Forelimb muscle (tissue), 1 donor: ENCODE results near the gene RALGAPA2. TPM values are rescaled to one million over a fixed set of nuclear protein-coding genes. Genes with fewer than 3 reads are reported as not detected.
A peak's percentile ranks its signal among the peaks of the same experiment; 100 is the strongest.
"Not testable (repeated sequence)": the region's sequence is repeated elsewhere in the genome, so short reads cannot be mapped to it uniquely, and the experiment has no call there.

Experiments
- DNase-seq: peaks from one replicate; pipeline ENCODE4 v3.0.0-alpha.2; 2013; ENCODE audit warnings: low read depth
- polyA plus RNA-seq: library from polyadenylated mRNA; unstranded; fragments of 120-200 nt; gene quantifications from one replicate; pipeline ENCODE4 v1.2.1, GENCODE V29; 2013; ENCODE audit not compliant: insufficient read length

The RALGAPA2 gene
- polyA plus RNA-seq, 1 donor: 8.0 TPM

DNA sequence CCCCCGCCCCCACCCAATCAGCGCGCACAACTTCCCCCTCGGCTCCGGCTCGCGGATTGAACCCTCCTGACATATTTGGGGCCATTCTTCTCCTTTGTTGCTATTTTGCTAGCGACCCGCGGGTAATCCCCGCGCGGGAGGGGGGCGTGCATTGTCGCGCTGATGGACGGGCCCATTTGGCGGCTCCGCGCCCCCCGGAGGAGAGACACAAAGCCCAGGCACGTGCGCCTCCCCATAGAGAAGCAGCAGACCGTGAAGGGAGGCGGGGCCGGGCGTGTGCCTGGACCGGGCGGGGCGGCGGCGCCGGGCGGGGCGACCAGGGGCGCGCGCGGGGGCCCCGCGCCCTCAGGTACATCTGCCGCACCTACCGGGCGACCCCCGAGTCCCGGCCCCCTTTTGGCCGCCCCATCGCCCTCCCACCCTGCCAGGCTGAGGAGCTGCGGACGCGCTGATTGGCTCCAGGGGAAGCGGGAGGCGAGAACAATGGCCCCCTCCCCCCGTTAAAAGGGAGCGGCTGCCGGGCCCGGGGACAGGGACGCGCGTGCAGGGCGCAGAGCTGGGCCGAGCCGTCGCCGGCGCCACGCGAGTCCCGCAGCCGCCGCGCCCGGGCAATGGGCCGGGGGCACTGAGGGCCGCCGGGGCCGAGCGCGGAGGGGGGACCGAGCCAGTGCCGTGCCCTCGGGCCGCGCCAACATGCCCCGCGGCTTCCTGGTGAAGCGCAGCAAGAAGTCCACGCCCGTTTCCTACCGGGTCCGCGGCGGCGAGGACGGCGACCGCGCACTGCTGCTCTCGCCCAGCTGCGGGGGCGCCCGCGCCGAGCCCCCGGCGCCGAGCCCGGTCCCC lies 344.6 kb downstream of the RALGAPA2 start, which contains the start of gene INSM1:
Gene INSM1, plus strand, starts transcription at position 530 of the 843 bp plus-strand sequence. Its CDS starts 164 bp downstream, at position 694.
- DNase-seq: no peak

DNA sequence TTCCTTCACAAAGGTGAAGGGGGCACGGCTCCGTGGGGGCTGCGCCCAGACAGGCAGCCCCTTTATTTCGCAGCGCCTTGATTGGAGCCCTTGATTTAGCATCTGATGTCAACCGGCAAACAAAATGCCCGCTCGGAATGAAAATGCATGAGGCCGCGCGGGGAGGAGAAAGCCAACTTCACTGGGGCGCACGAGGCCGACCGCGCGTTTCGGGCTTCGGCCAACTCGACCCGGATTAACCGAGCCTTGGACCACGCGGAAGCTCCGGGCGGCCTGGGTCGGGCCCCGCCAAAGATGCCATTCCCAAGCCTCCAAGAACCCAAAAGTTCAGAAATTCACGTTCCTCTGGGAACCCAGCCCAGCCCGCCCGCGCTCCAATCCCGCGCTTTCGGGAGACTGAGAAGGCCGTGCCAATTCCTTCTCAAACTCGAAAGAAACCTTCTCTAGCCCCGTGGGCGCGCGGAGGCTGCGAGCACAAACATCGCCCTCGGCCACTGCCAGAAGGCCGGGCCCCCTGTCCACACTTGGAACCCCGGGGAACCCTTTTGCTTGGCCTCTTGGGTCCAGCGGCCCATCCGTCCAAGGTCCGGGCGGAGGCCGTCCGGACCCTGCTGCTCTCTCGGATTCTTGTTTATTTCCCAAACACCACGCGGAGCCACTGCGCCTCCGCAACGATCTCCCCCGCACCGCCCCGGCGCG lies 345.4 kb downstream of the RALGAPA2 start:
- no peak for DNase-seq

DNA sequence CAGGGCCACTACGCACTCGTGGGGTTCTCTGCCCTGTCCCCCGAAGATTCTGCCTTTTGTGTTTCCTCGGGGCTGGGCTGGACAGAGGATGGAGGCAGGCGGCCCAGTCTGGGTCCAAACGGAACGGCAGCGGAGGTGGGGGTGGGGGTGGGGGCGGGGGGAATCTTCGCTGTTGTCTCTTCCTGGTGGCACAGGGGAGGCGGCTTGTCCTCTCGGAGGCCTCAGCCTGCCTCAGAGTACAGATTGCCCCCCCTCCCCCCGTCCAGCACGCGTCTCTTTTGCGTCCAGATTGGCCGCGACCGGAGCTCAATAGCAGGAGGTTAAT lies 345.9 kb downstream of the RALGAPA2 start:
- DNase-seq: no peak

DNA sequence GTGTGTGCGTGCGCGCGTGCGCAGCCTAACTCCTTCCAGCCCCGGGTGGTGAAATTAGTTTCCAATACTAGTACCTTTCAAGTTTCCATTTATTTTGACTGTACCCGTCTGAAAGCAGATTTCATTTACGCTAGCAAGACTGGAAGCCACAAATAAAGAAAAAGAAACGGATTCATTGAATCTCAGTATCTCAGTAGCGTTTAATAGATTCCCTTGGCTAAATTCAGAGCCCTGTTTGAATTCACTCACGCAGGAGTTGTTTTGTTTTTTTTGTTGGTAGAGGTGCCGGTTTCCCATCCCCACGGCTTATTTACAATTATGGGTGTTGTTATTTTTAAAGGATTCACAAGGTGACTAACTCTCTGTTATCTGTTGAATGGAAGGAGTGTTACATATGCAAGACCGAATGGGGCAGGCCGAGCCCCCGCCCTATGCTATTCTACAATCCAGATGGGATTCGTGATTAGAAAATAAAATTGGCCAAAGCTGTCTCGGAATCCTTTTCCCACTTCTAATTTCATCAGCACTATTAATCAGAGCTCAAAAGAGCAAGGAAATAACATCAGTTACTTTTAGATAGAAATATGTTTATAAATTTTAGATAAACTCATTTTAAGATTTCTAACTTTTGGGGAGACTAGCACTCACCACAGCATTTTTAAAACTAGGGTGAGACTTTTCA lies 346.8 kb downstream of the RALGAPA2 start:
- DNase-seq: no peak

DNA sequence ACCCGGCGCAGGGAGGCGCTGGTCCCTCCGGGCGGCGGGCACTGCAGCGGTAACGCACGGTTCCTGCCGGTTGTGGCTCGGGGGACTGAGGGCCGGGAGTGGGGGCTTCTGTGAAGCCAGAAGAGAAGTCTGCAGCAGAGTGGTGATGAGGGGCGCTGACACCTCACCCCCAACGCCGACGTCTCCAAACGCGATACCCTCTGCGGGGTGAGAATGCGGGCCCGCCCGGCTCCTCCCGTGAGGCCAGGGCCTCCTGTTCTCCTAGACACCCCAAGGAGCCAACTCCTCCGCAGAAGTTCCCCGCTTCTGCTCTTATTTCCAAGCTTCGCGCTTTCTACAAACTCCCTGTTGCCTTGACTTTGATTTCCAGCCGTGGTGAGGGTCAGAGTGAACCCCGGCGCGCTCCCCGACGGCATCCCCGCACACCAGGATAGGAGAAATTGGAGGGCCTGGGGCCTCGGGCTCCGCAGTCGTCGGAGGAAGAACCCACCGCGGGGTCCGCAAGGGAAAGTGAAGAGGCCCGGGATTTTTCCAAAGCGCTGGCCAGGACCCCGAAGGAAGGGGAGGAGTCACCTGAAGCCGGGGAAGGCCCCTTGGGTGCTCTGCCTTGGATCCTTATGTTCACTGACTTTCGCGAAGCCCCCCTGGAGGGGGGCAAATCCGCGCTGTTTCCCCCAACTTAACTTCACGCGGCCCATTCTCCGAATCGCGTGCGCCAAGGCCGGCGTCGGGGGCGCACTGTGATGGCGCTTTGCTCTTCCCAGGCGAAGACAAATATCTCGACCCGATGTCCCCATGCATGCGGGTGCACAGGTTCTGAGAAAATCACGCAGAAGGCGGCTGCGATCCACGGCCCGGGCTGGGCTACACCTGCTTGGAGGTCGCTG lies 347.6 kb downstream of the RALGAPA2 start:
- DNase-seq: no peak

DNA sequence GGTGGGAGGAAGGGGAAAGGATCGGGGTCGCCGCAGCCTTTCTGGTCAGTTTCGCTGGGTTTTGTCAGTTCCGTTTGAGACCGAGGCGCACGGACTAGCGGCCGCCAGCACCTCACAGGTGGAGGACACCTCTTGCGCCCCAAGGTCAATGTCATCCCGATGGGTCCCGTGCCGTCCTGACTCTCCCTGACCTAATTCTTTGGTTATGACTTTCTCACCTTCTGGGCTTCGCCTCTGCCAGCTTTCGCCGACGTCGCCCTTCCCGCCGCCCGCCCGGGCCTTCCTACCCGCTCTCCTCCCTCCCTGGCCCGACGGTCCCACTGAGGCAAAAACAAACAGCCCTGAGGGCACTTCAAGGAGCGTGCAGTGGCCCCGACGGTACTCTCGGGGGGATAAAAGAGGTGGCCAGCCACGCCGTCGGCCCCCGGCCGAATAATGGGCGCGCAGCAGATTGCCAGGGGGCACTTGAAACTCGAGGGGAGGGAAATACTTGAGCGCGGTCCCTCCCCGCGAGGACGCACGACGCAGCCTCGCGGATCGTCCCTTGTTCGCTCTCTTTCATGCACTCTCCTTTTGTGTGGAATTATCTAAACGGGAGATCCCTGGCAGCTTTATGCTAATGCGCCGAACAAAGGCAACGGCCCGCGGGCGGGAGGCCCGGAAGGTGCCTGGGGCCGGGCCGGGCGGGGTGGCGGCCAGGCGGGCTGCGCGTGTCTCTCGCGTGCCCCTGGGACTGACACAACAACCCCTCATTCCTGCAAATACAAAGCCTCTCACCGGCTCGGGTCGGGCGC lies 348.4 kb downstream of the RALGAPA2 start:
- no peak for DNase-seq

DNA sequence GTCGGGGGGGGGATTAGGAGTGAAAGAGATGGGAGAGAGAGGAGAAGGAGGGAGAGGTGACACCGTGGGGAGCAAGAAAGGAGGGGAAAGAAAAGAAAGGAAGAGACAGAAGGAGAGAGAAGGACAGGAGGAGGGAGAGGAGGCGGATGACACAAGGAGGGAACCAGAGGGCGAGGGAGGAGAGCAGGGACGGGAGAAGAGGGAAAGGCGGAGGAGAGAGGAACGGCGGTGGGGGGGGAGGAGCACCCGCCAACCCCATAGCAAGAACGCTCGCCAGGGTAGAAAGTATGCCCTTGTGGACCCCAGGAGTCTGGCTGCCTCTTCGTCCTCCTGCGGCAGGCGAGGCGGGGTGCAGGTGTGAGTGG lies 349.0 kb downstream of the RALGAPA2 start:
- DNase-seq: no peak

DNA sequence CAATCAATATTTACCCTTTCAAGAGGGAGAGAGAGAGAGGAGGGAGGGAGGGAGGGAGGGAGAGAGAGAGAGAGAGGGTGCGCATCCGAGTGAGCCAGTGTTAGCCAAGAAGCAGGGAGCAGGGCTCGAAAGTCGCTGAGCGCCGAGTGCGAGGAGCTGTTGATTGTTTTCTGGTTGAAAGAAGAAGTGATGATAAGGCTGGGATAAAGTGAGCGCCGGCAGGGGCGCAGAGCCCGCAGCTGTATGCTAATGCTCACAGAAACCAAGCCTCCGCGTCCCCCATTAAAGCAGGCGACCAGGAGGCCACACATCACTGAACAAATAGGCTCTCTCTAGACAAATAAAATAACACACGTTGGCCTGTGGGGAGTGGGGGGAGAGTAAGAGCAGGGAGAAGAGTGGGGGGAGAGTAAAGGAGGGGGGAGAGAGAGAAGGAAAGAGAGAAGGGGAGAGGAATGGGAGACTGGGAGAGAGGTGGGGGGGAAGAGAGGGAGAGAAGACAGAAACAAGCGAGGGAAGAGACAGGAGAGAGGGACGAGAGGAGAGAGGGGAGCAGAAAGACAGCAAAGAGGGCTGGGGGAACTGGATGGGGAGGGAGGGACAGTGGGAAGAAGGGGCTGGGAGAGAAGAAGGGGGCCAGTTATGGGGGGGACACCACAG lies 349.5 kb downstream of the RALGAPA2 start:
- no peak for DNase-seq

DNA sequence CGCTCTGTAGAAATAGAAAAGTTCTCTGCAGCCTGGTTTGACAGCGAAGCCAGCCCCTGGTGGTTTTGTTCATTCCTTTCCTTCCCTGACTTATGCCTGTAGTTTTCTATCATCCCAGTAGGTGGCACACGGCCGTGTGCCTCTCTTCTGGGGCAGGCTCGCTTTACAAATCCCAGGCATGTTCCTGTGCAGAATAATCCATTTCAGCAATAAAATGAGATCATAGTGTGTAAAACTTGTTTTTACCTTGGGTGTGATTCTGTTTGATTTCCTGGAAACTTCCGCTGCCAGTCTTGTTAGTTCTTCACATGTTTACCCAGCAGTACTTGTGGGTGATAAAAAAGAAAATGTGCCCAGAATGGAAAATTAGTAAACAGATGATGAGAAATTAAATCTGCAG lies 352.0 kb downstream of the RALGAPA2 start:
- peak; percentile 36 for DNase-seq

DNA sequence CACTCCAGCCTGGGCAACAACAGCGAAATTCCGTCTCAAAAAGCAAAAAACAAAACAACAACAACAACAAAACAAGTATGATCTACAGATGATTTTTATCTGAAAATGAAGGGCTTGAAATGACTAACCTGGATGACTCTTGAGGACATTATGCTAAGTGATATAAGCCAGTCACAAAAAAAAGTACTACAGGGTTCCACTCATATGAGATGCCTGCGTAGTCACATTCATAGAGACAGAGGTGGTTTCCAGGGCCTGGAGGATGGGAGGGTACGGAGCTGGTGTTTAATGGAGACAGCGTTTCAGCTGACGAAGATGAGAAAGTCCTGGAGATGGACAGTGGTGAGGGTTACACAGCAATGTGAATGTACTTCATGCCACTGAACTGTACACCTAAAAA lies 352.8 kb downstream of the RALGAPA2 start:
- DNase-seq: no peak

DNA sequence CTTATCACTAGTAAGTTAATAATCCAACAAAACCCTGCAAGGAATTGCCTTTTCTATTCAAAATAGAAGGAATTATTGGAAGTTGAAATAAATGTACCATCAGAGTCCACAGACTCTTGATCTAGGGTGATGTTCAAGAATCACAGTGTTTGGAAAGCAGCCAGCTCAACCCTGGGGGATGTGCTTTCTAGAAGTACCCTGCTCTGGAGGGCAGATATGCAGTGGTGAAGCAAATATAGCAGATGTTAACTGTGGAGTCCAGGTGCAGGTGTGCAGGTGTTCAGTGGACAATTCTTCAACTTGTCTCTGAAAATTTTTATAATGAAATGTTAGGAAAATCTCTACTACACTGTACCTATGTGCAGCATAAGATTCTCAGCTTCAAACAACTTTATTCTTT lies 353.6 kb downstream of the RALGAPA2 start:
- no peak for DNase-seq

DNA sequence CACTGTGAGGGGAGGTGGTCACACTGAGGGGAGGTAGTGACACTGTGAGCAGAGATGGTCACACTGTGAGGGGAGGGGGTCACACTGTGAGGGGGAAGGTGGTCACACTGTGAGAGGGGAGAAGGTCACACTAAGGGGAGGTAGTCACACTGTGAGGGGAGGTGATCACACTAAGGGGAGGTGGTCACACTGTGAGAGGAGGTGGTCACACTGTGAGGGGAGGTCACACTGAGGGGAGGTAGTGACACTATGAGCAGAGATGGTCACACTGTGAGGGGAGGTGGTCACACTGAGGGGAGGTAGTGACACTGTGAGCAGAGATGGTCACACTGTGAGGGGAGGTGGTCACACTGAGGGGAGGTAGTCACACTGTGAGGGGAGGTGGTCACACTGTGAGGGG lies 356.9 kb downstream of the RALGAPA2 start:
- not testable (repeated sequence) for DNase-seq

DNA sequence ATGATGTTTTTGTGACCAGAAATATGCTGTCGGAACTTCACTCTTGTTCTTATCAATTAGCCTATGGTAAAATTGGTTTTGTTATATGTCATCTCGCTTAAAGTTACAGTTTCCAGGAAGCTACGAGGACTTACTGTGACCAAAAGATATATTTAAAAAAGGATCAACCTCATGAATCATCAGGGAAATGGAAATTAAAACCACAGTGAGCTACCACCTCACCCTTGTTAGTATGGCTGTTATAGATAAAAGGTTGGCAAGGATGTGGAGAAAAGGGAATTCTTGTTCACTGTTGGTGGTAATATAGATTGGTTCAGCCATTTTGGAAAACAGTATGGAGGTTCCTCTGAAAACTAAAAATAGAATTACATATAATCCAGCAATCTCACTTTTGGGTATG lies 358.9 kb downstream of the RALGAPA2 start:
- no peak for DNase-seq

DNA sequence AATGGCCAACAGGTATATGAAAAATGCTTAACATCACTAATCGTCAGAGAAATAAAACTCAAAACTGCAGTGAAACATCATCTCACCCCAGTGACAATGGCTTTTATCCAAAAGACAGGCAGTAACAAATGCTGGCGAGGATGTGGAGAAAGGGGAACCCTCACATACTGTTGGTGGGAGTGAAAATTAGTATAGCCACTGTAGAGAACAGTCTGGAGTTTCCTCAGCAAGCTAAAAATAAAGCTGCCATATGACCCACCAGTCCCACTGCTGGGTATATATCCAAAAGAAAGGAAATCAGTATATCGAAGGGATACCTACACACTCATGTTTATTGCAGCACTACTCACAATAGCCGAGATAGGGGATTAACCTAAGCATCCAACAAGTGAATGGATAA lies 368.0 kb downstream of the RALGAPA2 start:
- DNase-seq: no peak

DNA sequence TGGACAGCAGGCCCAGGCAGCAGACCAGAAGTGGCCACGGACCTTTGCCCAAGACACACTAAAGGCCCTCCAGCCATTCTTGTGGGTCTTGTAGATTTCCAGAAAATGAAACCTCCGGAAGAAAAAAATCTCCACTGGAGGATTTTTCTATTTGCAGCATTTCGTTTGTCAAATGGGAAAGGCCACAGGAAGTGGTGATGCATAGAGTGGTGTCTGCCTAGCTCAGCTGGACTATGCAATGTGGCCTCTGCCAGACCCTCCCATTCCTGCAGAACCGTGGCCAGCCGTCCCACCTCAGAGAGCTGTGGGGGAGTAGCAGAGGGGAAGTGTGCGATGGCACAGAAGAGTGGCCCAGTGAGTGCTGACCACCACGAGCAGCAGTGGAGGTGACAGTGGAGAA lies 368.5 kb downstream of the RALGAPA2 start:
- no peak for DNase-seq
